Stomach smooth muscle (tissue), 2 donors: ENCODE results near the gene APMAP.

Experiments
- H3K27ac ChIP-seq: one replicate; pipeline ENCODE4 v1.7.0; 2013; ENCODE audit warnings: mild to moderate bottlenecking, low read length, inconsistent platforms
- H3K27me3 ChIP-seq, 2 donors: one replicate each; pipeline ENCODE4 v1.7.0; 2013; ENCODE audit warnings: low read length in 2 of 2; ENCODE audit not compliant: insufficient read depth in 2 of 2, control insufficient read depth in 1 of 2
- H3K36me3 ChIP-seq, 2 donors: one replicate each; pipeline ENCODE4 v1.7.0; 2013; ENCODE audit warnings: low read length in 2 of 2; ENCODE audit not compliant: control insufficient read depth in 2 of 2, insufficient read depth in 2 of 2
- H3K4me1 ChIP-seq: one replicate; pipeline ENCODE4 v1.7.0; 2013; ENCODE audit warnings: low read length; ENCODE audit not compliant: control insufficient read depth, insufficient read depth
- H3K4me3 ChIP-seq, 2 donors: one replicate each; pipeline ENCODE4 v1.7.0; 2013; ENCODE audit warnings: low read length in 2 of 2
- H3K9ac ChIP-seq, 2 donors: one replicate each; pipeline ENCODE4 v1.7.0; 2013; ENCODE audit warnings: low read length in 2 of 2, mild to moderate bottlenecking in 1 of 2
- H3K9me3 ChIP-seq, 2 donors: one replicate each; pipeline ENCODE4 v1.7.0; 2013; ENCODE audit warnings: low read length in 2 of 2; ENCODE audit not compliant: control insufficient read depth in 2 of 2
- donor health status: healthy.
- donor health status: Pancreatic carcinoma.

Gene APMAP, protein sequence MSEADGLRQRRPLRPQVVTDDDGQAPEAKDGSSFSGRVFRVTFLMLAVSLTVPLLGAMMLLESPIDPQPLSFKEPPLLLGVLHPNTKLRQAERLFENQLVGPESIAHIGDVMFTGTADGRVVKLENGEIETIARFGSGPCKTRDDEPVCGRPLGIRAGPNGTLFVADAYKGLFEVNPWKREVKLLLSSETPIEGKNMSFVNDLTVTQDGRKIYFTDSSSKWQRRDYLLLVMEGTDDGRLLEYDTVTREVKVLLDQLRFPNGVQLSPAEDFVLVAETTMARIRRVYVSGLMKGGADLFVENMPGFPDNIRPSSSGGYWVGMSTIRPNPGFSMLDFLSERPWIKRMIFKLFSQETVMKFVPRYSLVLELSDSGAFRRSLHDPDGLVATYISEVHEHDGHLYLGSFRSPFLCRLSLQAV

DNA sequence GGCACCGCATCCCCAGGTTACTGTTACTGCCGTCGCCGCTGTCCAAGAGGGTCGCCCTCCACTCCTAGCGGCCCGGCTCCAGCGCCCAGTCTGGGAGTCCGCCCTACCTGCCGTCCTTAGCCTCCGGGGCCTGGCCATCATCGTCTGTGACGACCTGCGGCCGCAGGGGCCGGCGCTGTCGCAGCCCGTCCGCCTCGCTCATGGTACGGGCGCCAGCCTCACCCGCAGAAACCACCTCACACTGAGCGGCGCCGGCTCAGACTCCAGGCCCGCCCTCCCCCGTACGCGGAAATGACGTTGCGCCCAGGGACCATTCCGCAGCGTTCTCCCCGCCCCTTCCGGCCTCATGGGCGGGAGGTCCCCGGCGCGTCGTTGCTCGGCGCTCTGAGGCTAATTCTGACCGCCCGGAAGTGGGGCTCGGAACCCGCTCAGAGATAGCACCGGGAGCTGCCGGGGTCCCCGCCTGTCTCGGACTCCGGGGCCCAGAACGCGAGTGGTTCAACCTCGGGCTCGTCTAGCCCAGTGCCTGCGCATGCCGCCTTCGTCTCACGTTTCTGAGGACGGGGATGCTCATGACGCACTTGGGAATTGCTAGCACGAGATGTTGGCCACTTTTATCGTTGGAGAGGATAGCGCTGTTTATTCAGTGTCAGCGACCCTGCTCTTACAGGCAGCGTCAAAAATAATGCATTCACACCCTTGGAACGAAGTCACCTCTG lies at the start of gene APMAP:
Gene APMAP (minus strand): TSS at position 265 of the 719 bp plus-strand sequence. CDS start 63 bp downstream, at position 202.
- Histone ChIP-seq H3K27ac (peak within 1 kb of the TSS; percentile 94), H3K4me3 (peak within 1 kb of the TSS; percentile 91 to 96), H3K9me3 (no peaks in the 10 kb centered on the region), H3K27me3 (no peaks in the 10 kb centered on the region), H3K36me3 (peaks cover 0 to 2% of the 10 kb centered on the region in 2 donors), H3K9ac (peak within 1 kb of the TSS; percentile 94 to 95), H3K4me1 (peaks cover 43% of the 10 kb centered on the region)

DNA sequence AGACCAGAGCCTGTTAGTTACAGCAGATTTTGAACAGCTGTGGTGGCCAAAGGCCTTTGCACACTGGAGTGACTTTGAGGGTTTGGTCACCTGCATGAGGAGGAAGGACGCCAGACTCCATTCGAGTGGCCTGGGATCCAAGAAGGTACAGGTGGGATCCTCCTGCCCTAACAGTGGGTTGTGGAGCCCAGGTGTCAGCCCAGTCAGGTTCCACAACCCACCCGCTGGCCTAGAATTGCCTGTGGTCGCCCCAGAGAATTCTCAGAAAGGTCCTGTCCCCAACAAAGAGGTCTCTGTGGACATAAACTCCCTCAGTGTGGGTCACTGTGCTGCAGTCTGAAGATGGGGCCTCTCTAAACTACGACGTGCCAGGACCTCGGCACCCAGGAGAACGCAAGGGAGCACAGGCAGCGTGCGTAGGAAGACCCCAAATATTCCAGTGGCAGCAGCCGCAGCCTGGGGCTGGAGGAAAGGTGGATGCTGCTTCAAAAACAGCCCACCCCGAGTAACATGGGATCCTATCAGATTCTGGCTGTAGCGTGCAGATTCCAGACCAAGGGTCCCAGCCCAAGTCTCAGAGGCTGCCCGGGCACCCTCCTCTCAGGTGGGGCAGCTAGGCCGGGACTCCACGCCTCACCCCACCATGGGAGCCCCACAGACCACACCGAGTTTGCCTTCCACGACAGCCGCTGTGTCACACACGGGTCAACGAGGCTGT lies 49.4 kb upstream of the APMAP start:
- H3K4me1 ChIP-seq = peaks cover 93% of the 10 kb centered on the region
- H3K9me3 ChIP-seq = no peaks in the 10 kb centered on the region
- H3K4me3 ChIP-seq = no peak overlapping the region
- H3K9ac ChIP-seq = no peak overlapping the region
- peaks cover 3 to 6% of the 10 kb centered on the region in 2 donors for H3K36me3 ChIP-seq
- peak overlapping the region; percentile 60 for H3K27ac ChIP-seq
- H3K27me3 ChIP-seq = no peaks in the 10 kb centered on the region

DNA sequence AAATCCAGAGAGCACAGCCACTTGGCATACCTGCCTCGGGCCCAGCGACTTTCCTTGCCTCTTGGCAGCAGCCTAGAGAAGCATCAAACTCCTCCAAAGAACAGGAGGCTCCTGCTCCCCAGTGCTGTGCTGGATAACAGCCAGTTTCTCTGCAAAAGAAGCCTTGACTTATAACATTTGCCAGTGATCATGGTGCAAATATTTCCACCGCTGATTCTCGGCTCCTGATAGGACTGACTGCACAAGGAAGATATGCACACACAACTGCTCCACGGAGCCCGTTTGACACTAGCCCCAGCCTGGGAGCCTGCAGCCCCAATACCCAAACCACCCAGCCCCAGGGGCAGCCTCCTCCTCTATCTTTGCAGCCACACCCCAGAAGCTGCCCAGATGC lies 47.9 kb upstream of the APMAP start:
- Histone ChIP-seq H3K36me3 (no peaks in the 10 kb centered on the region), H3K27me3 (no peaks in the 10 kb centered on the region), H3K9ac (peak overlapping the region in 1 of 2 donors; percentile 60), H3K27ac (peak overlapping the region; percentile 90), H3K4me3 (peak overlapping the region; percentile 20 to 59), H3K4me1 (peaks cover 93% of the 10 kb centered on the region), H3K9me3 (no peaks in the 10 kb centered on the region)

DNA sequence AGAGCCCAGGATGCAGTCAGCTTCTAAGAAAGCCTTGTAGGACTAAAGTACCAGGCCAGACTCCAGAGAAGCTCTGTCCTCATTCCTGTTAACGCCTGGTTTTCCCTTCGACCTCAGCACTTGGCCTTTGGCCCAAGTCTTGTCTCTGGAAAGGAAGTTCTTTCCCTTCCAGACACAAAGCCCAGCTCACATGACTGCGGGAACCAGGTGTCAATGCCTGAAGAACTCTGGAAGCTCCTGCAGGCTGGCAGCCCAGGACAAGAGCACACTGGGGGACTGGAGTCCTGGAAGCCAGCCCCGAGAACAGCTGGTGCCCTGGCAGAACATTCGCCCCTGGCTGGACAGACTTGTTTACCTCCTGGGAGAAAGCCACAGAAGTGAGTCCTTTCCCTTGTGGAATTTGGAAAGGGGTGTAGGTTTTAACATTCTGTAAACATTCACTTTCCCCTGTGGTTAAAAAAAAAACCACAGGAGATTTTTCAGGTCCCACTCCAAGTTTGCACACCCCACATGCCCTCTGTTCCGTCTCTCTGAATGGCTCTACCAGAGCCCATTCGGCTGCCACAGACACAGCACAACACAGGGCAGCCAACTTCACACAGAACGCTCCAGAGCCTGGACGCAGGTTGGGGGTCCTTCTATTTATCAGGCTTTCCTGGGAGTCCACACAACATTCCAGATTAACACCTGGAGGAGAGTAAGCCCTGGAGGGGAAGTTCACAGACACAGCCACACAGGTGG lies 47.3 kb upstream of the APMAP start:
- no peaks in the 10 kb centered on the region for H3K9me3 ChIP-seq
- H3K4me3 ChIP-seq = peak overlapping the region; percentile 20 to 59
- peak overlapping the region; percentile 90 for H3K27ac ChIP-seq
- no peaks in the 10 kb centered on the region for H3K27me3 ChIP-seq
- peak overlapping the region; percentile 29 to 60 for H3K9ac ChIP-seq
- H3K4me1 ChIP-seq = peaks cover 88% of the 10 kb centered on the region
- no peaks in the 10 kb centered on the region for H3K36me3 ChIP-seq

DNA sequence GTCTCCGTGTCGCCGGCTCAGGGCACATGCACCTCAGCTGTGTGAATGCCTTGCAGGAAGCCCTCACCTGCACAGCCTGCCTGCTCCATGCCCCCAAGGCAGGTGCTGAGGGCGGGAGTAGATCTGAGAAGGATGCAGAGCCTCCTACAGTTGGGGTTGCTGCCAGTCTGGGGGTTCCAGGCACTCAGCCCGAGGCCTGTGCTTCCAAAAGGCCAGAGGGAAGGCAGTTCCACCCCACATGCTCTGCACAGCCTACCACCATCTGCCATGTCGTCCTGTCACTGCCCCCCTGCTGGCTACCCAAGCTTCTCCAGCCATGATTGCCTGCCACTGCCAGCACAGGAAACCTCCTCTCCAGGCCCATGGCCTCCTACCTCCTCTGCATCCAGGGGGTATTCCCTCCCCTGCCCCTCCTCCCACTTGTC lies 46.1 kb upstream of the APMAP start:
- H3K9me3 ChIP-seq = no peaks in the 10 kb centered on the region
- no peaks in the 10 kb centered on the region for H3K36me3 ChIP-seq
- H3K9ac ChIP-seq = no peak overlapping the region
- peak overlapping the region in 1 of 2 donors; percentile 29 for H3K4me3 ChIP-seq
- H3K27me3 ChIP-seq = no peaks in the 10 kb centered on the region
- H3K4me1 ChIP-seq = peaks cover 84% of the 10 kb centered on the region
- peak overlapping the region; percentile 90 for H3K27ac ChIP-seq

DNA sequence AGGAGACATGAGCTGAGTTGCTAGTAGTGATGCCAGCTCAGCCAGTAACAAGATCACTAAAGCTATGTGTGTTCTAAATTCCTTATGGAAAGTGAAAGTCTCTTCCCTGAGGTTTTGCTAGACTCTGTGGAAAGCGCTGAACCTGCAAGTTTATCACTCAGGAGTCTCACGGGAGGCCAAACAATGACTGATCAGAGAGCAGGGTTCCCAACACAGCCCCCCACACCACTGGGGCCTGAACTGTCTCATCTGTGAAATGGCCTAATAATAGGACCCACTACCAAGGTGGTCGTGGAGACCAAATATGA lies 45.5 kb upstream of the APMAP start:
- Histone ChIP-seq H3K9ac (peak overlapping the region in 1 of 2 donors; percentile 25), H3K27ac (peak overlapping the region; percentile 90), H3K27me3 (no peaks in the 10 kb centered on the region), H3K36me3 (no peaks in the 10 kb centered on the region), H3K4me3 (peak overlapping the region in 1 of 2 donors; percentile 14), H3K9me3 (no peaks in the 10 kb centered on the region), H3K4me1 (peaks cover 84% of the 10 kb centered on the region)

DNA sequence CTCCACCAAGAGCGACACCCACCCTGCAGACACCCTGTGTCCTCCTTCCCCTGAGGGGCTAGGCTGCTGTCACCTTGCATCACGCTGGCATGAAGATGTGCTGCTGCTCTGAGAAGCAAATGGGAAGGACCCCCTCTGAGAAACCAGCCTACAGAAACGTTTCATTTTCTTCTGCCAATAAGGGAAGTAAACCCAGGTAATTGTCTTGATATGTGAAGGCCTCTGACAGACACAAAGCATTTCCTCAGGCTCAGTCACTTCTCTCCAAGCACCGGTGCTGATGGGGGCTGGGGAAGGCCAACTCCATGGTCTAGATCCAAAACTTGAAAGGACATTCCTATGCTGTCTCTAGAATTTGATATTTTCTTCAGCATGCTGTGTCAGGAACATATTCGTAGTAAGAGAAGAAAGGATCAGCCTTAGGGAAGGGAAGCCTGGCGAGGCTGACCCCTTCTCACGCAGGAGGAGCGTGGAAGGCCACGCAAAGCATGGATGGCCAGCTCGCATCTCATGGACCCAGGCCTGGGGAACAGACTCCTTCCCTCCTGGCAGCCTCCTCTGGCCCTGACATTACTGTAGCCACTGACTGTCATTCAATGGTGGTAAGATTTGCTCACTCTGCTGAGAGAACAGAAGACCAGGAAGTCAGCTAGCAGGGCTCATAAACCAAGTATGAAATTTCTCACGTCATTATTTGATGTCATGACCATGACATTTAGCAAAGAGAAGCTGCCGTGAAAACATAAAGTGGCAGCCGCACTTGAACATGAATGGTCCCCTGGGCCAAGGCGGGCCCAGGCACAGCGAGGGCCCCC lies 44.9 kb upstream of the APMAP start:
- H3K36me3 ChIP-seq = no peaks in the 10 kb centered on the region
- H3K9ac ChIP-seq = peak overlapping the region in 1 of 2 donors; percentile 25
- no peak overlapping the region for H3K4me3 ChIP-seq
- H3K27me3 ChIP-seq = no peaks in the 10 kb centered on the region
- H3K4me1 ChIP-seq = peaks cover 84% of the 10 kb centered on the region
- peak overlapping the region; percentile 90 for H3K27ac ChIP-seq
- H3K9me3 ChIP-seq = no peaks in the 10 kb centered on the region

DNA sequence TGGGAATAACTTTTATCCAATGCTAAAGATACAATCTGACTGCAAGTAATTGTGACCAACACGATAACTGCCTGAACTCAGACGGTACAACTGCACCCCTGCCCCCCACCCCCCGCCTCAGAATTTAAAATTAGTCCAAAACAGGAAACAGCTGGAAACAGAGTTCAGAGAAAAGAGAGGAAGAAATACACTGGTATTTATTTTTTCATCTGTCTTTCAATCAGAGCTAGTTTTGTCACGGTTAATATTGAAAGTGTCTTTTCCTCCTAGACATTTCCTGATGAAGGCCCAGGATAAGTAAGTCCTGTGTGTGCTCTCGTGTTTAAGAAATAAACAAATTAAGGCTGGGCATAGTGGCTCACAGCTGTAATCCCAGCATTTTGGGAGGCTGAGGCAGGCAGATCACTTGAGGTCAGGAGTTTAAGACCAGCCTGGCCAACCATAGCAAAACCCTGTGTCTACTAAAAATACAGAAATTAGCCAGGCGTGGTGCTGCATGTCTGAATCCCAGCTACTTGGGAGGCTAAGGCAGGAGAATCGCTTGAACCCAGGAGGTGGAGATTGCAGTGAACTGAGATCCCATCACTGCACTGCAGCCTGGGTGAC lies 43.9 kb upstream of the APMAP start:
- Histone ChIP-seq H3K4me1 (peaks cover 82% of the 10 kb centered on the region), H3K9ac (no peak overlapping the region), H3K4me3 (no peak overlapping the region)

DNA sequence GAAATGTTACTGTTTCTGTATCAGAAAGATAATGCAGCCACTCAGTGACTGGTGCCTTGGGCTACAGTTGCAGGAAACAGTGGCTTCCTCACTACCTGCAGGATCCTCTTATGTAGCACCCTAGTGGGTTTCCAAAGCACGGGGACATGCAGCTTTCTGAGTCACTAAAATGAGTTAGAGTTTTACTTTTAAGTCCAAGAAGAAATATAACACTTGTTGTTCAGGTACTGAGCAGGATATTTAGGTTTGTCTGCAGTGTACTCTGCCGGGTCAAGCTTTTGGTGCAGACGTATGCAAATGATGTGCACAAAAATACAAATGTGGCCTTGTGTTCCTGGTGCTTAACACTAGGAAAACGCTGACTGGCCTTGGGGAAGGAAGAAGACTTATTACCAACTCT lies 43.4 kb upstream of the APMAP start:
- Histone ChIP-seq H3K4me1 (peaks cover 79% of the 10 kb centered on the region), H3K27ac (peak overlapping the region; percentile 24), H3K4me3 (peak overlapping the region in 1 of 2 donors; percentile 15), H3K9ac (no peak overlapping the region), H3K36me3 (no peaks in the 10 kb centered on the region), H3K9me3 (no peaks in the 10 kb centered on the region), H3K27me3 (no peaks in the 10 kb centered on the region)

More for the DNA sequence above, 43.9 kb upstream of the APMAP start:
- peak overlapping the region; percentile 24 for H3K27ac ChIP-seq
- no peaks in the 10 kb centered on the region for H3K9me3 ChIP-seq
- H3K36me3 ChIP-seq = no peaks in the 10 kb centered on the region
- H3K27me3 ChIP-seq = no peaks in the 10 kb centered on the region
